HG03108 (cell line): ENCODE measurements around the gene DNAH1.

Source experiments
- ATAC-seq: cut with Tn5 transposase; IDR thresholded peaks from one replicate; pipeline ENCODE4 v1.9.1; 2021; ENCODE audit warnings: moderate library complexity; ENCODE audit not compliant: unreplicated experiment

DNAH1 gene

GRCh38 chr3:52401021-52401420, 84.9 kb downstream of the DNAH1 start:
- ATAC-seq = no peak

GRCh38 chr3:52401551-52401950, 85.4 kb downstream of the DNAH1 start:
- no peak for ATAC-seq

DNA sequence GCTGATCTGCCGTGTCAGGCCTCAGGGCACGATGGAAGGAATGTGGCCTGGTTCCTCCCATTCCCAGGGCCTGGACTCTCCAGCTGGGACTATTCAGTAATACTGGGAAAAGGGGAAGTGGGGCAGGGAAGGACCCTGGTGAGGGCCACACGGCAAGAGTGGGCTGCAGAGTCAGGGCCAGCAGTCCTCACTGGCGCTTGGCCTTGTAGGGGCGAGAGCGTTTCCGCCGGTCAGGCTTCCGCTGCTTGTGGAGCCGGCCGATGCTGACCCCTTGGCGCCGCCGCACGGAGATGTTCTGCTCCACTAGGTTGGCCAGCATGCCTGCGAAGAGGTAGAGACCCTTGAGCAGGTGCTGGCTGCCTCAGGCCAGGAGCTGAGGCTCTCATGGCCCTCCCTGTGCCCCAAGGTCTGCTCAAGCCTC, 86.0 kb downstream of the DNAH1 start:
- ATAC-seq = no peak

- no peak for ATAC-seq
Observed at GRCh38 chr3:52402706-52403270, 86.7 kb downstream of the DNAH1 start.

DNA sequence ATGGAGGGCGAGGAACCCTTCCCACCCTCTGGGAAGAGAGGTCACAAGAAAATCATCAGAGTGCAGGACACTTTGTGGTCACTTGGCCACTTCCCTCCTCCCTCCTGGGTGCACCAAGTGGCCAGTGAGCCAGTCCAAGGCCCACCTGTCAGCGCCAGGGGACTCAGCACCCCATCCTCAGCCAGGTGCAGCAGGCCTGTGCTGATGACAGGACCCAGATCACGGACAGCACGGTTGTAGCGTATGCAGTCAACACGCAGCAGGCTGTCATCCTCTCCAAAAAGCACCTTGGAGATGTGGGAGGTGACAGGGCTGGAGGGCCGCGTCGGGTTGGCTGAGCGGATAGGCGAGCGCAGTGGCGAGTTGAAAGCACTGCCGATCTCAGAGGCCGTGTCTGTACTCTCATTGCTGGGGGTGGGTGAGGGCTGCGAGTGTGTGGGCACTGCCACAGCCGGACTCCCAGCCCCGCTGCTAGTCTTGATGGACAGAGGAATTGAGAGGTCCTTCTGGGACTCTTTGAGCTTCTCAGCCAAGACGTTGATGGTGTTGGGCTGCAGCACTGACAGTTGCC, 87.2 kb downstream of the DNAH1 start:
- no peak for ATAC-seq

DNA sequence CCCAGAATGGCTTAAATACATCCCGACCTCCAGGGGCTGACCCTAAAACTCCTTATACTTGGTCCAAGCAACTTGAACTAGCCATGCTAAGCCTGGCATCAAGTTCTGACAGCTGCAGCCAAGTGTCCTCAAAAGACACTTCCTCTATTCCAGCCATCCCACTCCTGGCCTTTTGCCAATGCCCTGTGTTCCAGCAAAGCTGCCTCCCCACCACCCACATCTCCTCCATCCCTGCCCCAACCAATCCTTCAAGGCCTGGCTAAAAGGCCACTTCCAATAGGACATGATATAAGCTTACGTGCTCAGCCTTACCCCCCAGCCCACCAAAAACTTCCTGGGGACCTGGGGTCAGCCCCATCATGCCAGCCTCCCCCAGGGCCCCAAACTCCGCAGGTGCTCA, 87.8 kb downstream of the DNAH1 start:
- ATAC-seq = no peak

GRCh38 chr3:52404391-52404790, 88.3 kb downstream of the DNAH1 start:
- ATAC-seq = no peak

DNA sequence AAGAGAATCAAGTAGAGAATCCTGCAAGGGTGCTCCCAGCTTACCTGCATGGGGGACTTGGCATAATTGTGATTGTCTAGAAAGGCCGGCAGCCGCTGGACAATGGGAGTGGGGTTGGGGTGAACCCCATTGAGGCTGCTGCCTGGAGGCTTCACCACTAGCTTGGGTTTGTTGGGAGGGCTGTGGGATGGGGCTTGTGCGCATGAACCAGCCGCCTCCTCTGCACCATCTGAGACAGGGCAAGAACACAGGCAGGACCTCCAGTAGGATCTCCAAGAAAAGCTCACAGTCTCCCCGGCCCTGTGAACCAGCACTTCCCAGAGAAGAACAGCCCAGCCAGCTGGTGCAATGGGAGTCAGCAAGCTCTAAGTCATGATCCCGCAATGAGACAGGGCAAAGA, 88.9 kb downstream of the DNAH1 start:
- no peak for ATAC-seq

- no peak for ATAC-seq
Observed at GRCh38 chr3:52405601-52406110, 89.5 kb downstream of the DNAH1 start.

DNA sequence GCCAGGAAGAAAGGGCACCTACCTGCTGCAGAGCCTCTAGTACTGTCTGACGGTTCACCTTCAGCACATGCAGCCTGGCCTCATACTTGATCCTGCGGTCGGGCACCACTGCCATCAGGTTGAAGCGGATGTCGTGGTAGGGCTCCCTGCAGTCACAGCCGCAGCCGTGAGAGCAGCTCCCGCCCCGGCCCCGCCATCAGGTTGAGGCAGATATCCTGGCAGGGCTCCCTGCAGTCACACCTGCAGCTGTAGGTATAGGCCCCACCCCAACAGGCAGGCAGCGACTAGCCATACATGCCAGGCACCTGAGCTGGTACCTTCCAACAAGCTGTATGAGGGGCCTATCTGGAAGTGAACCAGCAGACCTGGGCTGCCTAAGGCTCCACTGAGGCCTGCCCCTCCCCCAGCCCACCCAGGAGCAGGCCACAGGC, 90.1 kb downstream of the DNAH1 start:
- ATAC-seq = no peak

DNA sequence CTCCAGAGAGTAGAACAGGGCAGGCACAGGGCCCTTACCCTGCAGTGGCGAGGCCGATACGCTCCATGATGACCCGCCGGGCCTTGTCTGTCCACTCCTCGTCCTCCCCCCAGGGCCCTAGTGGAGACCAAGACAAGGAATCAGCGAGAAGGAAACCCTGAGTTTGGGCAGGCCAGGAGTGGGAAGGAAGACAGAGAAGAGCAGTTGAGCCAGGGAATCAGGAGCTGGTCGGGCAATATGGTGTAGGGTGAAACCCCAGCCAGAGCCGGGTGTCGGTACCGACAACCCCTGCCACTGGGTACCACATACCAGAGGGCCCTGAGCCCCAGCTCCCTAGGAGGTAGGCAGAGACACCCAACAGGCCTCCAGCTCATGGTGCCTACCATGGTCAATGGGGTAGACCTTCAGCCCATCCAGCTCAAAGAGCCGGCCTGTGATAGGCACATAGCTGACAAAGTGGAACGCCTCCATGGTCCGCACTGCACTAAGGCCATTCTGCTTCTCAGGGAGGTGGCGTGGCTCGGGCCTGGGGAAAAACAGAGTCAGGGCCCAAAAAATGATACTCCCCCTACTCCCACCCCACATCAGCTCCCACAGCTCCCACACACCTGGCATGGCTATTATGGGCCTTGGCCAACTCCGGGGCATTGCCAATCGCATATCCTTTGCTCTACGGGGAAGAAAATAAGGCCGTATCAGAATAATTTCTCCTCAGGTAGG, 90.8 kb downstream of the DNAH1 start:
- no peak for ATAC-seq

- ATAC-seq = no peak
Observed at GRCh38 chr3:52407779-52408178, 91.7 kb downstream of the DNAH1 start.

DNA sequence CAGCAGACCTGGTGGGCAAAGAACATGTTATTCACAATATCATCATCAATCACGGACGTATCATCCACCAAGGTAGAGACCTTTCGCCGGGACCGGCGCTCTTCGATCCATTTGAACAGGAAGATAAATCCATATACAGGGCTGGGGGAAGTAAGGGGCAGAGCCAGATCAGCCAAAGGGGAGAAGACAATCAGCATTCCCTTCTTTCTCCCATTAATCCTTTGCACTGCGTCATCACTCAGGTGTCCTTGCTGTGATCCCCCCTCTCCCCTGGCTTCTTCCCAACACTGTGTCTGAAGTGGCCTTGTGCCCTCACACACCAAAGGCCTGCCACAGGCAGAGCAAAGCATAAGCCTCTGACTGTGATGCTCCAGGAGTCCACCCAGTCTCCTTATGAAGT, 92.3 kb downstream of the DNAH1 start:
- ATAC-seq = no peak

DNA sequence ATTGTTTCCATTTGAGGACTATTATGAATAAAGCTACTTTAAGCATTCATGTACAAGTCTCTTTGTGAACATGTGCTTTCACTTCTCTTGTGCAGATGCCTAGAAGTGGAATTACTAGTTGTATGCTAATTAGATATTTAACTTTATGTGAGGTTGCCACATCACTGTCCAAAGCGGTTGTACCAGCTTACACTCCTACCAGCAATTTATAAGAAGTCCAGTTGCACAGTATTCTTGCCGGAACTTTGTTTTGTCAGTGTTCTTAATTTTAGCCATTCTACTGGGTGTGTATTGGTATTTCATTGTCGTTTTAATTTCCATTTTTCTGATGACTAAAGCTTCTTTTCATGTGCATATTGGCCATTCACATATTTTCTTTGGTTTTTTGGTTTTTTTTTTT, 99.7 kb downstream of the DNAH1 start:
- ATAC-seq = no peak

DNA sequence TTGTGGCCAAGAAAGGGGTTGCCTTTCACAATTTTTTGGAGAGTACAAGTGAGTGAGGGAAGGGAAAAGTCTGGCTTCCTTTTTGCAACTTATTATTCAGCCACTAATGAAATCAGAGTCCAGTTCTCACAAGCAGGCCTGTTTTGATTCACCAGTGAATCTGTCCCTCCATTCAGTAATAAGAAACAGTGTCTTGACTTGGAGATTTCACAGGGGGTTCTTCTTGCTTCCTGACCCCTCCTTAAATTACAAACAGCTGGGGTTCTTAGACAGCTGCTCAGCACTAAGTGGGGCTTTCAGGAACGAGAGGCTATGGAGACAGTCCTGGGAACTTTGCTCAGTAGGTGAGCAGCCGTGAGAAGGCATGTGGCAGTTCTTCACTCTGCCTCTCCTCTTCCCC, 104.3 kb downstream of the DNAH1 start:
- ATAC-seq = no peak

DNA sequence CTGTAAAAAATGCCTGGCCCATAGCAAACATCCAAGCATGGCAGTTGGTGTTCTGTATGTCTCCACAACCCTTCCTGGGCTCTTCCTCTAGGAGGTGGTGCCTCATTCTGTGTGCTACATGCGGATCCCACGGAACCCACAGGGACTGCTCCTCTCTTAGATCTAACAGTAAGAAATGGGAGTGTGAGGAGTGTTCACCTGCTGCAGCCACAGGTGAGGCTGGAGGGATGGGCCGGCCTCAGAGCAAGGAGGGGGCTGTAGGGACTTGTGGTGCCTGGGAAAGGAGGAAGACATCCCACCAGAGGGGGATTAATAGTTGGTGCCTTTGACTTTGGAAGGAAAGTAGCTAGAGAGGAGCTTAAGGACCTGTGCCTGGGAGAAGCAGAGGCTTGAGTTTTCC, 106.5 kb downstream of the DNAH1 start:
- ATAC-seq = no peak

DNA sequence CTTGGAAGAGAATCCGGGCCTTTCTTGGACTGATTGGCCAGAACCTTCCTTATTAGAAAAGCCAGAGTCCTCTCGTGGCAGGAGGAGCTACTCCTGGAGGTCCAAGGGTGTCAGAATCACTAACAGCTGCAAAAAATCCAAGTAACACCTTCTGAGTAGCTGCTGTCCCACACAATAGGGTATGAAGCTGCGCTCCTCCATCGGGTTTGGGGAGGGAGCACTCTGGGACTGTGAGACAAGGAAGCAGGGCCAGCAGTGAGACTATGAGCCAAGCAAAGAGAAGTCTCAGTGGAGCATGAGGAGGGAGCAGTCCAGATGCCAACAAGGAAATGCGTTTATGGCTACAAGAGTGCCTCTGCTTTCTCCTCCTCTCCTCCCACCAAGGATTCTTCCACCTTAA, 107.1 kb downstream of the DNAH1 start:
- ATAC-seq = no peak

GRCh38 chr3:52428151-52429005, 112.3 kb downstream of the DNAH1 start:
- ATAC-seq = no peak

DNA sequence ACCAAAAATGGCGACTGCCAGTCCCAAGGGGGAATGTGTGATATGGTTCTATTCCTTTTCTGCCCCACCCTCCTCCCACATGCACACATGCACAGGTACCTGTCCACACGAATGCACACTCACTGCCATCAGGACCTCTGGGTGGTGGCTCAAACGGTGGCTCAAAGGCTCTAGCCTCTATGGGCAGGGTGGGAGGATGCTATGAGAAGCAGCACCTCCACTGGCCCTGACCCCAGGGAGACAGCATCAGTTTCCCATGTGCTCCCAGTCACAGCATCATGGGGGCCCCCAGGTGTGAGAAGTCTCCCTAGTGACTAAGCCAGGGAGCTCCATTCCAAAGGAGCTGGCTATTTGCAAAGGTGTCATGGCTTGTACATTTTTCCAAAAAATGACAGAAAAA, 112.9 kb downstream of the DNAH1 start:
- ATAC-seq = no peak

GRCh38 chr3:52429779-52430415, 113.8 kb downstream of the DNAH1 start:
- no peak for ATAC-seq

- no peak for ATAC-seq
Observed at GRCh38 chr3:52430416-52430810, 114.3 kb downstream of the DNAH1 start.
